BLaER1 (cell line): ENCODE measurements around the gene BRD1.
A peak's percentile ranks its signal among the peaks of the same experiment; 100 is the strongest.

Experiments used
- H3K27ac ChIP-seq: shearing (Covaris generic); formaldehyde crosslinking; 2 replicates; pipeline ENCODE4 v1.8.1; 2022
- H3K27me3 ChIP-seq: shearing (Covaris generic); formaldehyde crosslinking; 2 replicates; pipeline ENCODE4 v1.8.1; 2022
- H3K36me3 ChIP-seq: shearing (Covaris generic); formaldehyde crosslinking; 2 replicates; pipeline ENCODE4 v1.8.1; 2022
- H3K4me1 ChIP-seq: shearing (Covaris generic); formaldehyde crosslinking; 2 replicates; pipeline ENCODE4 v1.8.1; 2022
- H3K4me2 ChIP-seq: shearing (Covaris generic); formaldehyde crosslinking; 2 replicates; pipeline ENCODE4 v1.8.1; 2022
- H3K4me3 ChIP-seq: shearing (Covaris generic); formaldehyde crosslinking; 2 replicates; pipeline ENCODE4 v1.8.1; 2022
- H3K9ac ChIP-seq: shearing (Covaris generic); formaldehyde crosslinking; 2 replicates; pipeline ENCODE4 v1.8.1; 2022
- H3K9me3 ChIP-seq: shearing (Covaris generic); formaldehyde crosslinking; 2 replicates; pipeline ENCODE4 v1.8.1; 2022
- H4K20me1 ChIP-seq: shearing (Covaris generic); formaldehyde crosslinking; 2 replicates; pipeline ENCODE4 v1.8.1; 2022
- Cebpa-rat ChIP-seq: shearing (Covaris generic); IDR thresholded peaks from 2 replicates; pipeline ENCODE4 v1.8.1; 2022

The BRD1 gene

DNA sequence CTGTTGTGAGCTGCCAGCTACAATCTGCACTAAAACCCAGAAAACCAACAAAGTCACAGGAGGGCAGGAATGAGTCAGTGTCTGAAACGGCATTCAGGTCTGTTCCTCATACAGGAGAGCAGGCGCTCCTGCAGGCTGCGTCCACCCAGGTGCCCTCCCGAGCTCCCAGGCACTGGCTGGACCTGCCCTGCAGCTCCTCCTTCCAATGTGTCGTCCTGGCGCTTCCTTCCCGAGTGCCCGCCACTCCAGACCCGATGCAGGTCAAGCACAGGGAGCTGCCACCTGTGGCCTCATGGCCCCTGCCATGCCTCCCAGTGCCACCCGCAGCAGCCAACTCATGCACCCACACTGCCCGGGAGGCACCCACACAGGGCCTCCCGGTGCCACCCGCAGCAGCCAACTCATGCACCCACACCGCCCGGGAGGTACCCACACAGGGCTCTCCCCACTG, 12.0 kb downstream of the BRD1 start:
- no peak for TF ChIP-seq Cebpa-rat
- Histone ChIP-seq H3K4me3 (no peak overlapping the region), H4K20me1 (peaks cover 100% of the 10 kb centered on the region), H3K36me3 (peaks cover 96% of the 10 kb centered on the region), H3K4me1 (peaks cover 71% of the 10 kb centered on the region), H3K27ac (no peak overlapping the region), H3K27me3 (no peaks in the 10 kb centered on the region), H3K9ac (no peak overlapping the region), H3K4me2 (peak overlapping the region; percentile 39), H3K9me3 (no peaks in the 10 kb centered on the region)

DNA sequence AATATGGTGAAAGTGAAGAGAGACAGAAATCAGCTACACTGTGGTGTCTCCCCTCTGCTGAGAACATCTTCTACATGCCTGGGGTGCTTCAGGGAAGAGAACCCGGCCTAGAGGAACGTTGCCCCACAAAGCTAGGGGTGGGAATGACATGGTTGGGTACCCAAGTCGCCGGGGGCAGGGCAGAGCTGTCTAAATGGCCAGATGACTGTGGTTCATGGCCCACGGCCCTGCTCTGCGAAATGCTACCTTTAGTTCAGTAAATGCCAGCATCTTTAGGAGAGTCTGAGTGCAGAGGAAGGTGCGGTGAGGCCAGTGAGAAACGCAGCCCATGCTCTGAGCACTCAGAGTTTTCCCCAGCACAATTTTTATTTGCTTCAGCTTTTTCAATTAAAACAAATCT, 12.8 kb downstream of the BRD1 start:
- no peak for TF ChIP-seq Cebpa-rat
- Histone ChIP-seq H3K9ac (no peak overlapping the region), H3K4me2 (peak overlapping the region; percentile 39), H3K36me3 (peaks cover 92% of the 10 kb centered on the region), H3K27ac (no peak overlapping the region), H4K20me1 (peaks cover 100% of the 10 kb centered on the region), H3K4me3 (no peak overlapping the region), H3K9me3 (no peaks in the 10 kb centered on the region), H3K4me1 (peaks cover 66% of the 10 kb centered on the region), H3K27me3 (no peaks in the 10 kb centered on the region)

DNA sequence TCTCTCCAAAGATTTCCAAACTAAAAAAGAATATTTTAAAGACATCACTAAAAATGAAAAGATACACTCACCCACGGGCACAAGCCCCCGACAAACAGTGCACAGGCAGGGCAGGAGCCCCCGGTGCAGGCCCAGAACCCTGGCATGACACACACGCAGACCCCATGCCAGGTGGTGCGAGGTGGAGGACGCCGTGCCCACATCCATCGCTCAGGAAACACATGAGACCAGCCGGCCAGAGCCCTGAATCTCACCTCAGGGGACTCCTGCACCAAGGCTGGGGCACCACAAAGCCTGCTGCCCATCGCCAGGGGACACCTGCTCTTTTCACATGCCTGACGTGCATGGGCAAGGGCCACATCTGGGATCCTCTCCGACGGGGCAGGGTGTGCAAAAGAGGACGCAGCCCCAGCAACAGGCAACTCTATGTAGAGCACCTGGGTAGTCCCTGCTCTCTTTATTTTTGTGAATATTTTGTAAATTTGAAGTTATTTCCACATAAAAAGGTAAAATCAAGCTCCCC, 13.4 kb downstream of the BRD1 start:
- H3K36me3 ChIP-seq, result peaks cover 90% of the 10 kb centered on the region
- no peaks in the 10 kb centered on the region for H3K27me3 ChIP-seq
- no peaks in the 10 kb centered on the region for H3K9me3 ChIP-seq
- no peak for TF ChIP-seq Cebpa-rat
- H3K4me1 ChIP-seq, result peaks cover 66% of the 10 kb centered on the region
- H4K20me1 ChIP-seq, result peaks cover 100% of the 10 kb centered on the region
- peak overlapping the region; percentile 39; the same call in 1 of the 2 replicates for H3K4me2 ChIP-seq
- 0 out of 2 replicates have a peak overlapping the region, but pooled peaks have one; percentile 23 for H3K9ac ChIP-seq
- H3K4me3 ChIP-seq, result no peak overlapping the region
- no peak overlapping the region for H3K27ac ChIP-seq

DNA sequence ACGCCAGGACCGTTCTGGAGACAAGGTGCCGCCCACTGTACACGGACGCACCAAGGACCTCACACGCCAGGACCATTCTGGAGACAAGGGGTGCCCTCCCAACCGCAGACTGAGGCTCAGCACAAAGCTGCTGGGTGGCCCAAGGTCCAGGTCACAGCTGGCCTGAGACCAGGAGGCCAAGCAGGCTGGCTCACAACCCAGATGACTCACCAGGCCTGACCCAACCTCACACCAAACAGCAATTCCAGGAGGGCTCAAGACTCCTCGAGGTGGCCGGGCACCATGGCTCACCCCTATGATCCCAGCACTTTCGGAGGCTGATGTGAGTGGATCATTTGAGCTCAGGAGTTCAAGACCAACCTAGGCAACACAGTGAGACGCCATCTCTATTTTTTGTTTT, 14.8 kb downstream of the BRD1 start:
- Histone ChIP-seq H3K4me2 (no peak overlapping the region), H3K27me3 (no peaks in the 10 kb centered on the region), H4K20me1 (peaks cover 100% of the 10 kb centered on the region), H3K9me3 (0 out of 2 replicates have a peak, but pooled peaks cover 6% of the 10 kb centered on the region), H3K36me3 (peaks cover 90% of the 10 kb centered on the region), H3K27ac (no peak overlapping the region), H3K4me3 (no peak overlapping the region), H3K4me1 (peaks cover 75% of the 10 kb centered on the region), H3K9ac (no peak overlapping the region)
- TF ChIP-seq Cebpa-rat, result no peak

DNA sequence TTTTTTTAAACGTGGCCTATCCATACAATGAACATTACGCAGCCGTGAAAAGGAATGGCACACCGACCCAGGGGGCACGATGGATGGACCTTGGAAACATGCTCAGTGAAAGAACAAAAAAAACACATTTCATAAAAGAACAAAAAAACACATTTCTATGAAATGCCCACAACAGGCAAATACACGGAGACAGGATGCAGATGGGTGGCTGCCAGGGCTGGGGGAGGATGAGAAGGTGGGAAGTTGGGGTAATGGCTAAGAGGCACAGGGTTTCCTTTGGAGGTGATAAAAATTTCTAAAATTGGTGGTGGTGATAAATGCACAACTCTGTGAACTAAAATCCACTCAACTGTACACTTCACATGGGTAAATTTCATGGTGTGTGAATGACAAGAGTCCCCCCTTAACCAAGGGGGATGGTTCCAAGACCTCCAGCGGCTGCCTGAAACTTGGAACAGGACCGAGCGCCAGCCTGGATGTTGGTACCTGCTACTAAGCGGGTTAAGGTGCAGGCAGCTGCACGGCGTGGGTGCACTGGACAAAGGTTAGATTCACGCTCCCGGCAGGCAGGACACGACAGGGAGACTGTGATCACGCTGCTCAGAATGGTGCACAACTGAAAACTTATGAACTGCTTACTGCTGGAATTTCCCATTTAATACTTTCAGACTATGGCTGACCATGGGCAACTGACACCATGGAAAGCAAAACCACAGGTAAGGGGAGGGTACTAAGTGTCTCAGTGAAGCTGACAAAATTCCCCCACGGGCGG, 16.5 kb downstream of the BRD1 start:
- Histone ChIP-seq H3K4me2 (peak overlapping the region; percentile 48), H3K4me1 (peaks cover 71% of the 10 kb centered on the region), H3K4me3 (no peak overlapping the region), H3K27ac (no peak overlapping the region), H3K9ac (no peak overlapping the region), H3K36me3 (peaks cover 90% of the 10 kb centered on the region), H3K27me3 (no peaks in the 10 kb centered on the region), H4K20me1 (peaks cover 100% of the 10 kb centered on the region), H3K9me3 (0 out of 2 replicates have a peak, but pooled peaks cover 11% of the 10 kb centered on the region)
- no peak for TF ChIP-seq Cebpa-rat

DNA sequence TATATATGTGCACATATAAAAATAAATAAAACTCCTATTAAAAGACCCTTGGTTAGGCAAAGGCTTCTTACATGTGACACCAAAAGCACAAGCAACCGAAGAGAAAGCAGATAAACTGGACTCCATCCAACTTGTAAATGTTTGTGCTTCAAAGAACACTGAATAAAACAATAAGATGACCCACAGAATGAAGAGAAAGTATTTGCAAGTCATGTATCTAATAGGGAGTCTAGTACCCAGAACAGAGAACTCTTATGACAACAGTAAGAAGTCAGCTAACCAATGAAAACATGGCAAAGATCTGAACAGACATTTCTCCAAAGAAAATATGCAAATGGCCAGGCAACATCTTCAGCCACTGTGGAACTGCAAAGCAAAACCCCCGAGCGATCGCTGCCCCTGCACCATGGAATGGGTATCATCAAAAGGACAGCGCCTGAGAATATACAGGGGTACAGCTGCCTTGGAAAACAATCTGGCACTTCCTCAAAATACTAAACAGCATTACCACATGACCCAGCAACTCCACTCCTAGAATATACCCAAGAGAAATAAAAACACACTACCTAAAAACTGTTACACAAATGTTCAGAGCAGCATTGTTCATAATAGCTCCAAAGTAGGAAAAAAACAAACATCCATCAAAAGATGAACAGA, 17.2 kb downstream of the BRD1 start:
- TF ChIP-seq Cebpa-rat, result no peak
- H3K4me1 ChIP-seq, result peaks cover 71% of the 10 kb centered on the region
- no peaks in the 10 kb centered on the region for H3K27me3 ChIP-seq
- no peak overlapping the region for H3K27ac ChIP-seq
- peaks cover 90% of the 10 kb centered on the region for H3K36me3 ChIP-seq
- peaks cover 100% of the 10 kb centered on the region for H4K20me1 ChIP-seq
- H3K4me3 ChIP-seq, result no peak overlapping the region
- peak overlapping the region; percentile 48; the same call in 1 of the 2 replicates for H3K4me2 ChIP-seq
- 0 out of 2 replicates have a peak, but pooled peaks cover 11% of the 10 kb centered on the region for H3K9me3 ChIP-seq
- H3K9ac ChIP-seq, result no peak overlapping the region

DNA sequence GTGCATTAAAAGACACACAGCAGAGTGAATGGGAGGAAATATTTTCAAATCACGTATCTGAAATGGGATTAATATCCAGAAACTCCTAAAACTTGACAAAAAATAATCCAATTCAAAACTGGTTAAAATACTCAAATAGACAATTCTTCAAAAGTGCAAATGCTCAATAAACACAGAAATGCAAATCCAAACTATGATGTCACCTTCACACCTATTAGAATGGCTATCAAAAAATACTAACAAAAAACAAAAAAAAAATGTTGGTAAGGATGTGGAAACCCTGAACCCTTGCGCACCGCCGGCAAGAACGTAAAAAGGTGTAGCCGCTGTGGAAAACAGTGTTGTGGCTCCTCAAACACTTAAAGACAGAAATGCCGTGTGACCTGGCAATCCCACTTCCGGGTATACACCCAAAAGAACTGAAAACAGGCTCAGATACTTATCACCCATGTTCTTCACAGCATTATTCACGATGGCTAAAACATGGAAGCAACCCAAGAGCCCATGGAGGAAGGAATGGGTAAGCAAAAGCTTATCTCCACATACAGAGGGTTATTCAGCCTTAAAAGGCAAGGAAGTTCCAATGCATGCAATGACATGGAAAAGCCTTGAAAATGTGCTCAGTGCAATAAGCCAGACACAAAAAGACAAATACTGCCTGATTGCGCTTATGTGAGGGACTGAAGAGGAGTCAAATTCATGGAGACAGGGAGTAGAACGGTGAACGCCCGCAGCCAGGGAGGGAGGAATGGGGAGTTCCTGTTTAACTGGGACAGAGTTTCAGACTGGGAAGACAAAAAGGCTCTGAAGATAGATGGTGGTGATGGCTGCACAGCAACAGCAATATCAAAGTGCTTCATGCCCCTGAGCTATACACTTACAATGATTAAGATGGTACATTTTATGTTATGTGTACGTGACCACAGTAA, 19.6 kb downstream of the BRD1 start:
- H3K36me3 ChIP-seq, result peaks cover 91% of the 10 kb centered on the region
- H3K4me1 ChIP-seq, result peaks cover 76% of the 10 kb centered on the region
- no peak overlapping the region for H3K4me2 ChIP-seq
- no peak overlapping the region for H3K4me3 ChIP-seq
- H3K27ac ChIP-seq, result no peak overlapping the region
- H3K9ac ChIP-seq, result no peak overlapping the region
- 0 out of 2 replicates have a peak, but pooled peaks cover 11% of the 10 kb centered on the region for H3K9me3 ChIP-seq
- no peak for TF ChIP-seq Cebpa-rat
- H3K27me3 ChIP-seq, result no peaks in the 10 kb centered on the region
- H4K20me1 ChIP-seq, result peaks cover 100% of the 10 kb centered on the region

DNA sequence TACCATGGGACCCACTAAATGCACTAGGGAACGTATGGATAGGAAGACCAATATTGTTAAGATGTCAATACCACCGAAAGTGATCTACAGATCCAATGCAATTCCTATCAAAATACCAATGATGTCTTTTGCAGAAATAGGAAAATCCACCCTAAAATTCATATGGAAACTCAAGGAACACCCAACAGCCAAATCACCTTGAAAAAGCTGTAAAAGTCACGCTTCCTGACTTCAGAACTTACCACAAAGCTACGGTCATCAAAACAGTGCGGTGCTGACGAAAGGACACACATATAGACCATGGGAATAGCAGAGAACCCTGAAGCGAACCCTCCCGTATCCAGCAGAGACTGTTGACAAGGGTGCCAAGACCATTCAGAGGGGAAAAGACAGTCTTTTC, 20.5 kb downstream of the BRD1 start:
- H3K27me3 ChIP-seq, result no peaks in the 10 kb centered on the region
- H3K4me1 ChIP-seq, result peaks cover 72% of the 10 kb centered on the region
- no peak overlapping the region for H3K9ac ChIP-seq
- no peak overlapping the region for H3K27ac ChIP-seq
- TF ChIP-seq Cebpa-rat, result no peak
- peaks cover 90% of the 10 kb centered on the region for H3K36me3 ChIP-seq
- H3K4me3 ChIP-seq, result no peak overlapping the region
- H3K4me2 ChIP-seq, result no peak overlapping the region
- H3K9me3 ChIP-seq, result 0 out of 2 replicates have a peak, but pooled peaks cover 11% of the 10 kb centered on the region
- H4K20me1 ChIP-seq, result peaks cover 100% of the 10 kb centered on the region
